Measurements from ENCODE around the gene SELENBP1. TPM values are rescaled to one million over a fixed set of nuclear protein-coding genes. Genes with fewer than 3 reads are reported as not detected.
A peak's percentile ranks its signal among the peaks of the same experiment; 100 is the strongest.

Gene SELENBP1
- total and polyA plus RNA-seq, 9 of the 15 experiments (the other 6 are each of a cell fraction or from before 2014, with no cell fraction given), result 25.8 to 81.2 (median 47.1) TPM

- TF ChIP-seq, protein P1, sequence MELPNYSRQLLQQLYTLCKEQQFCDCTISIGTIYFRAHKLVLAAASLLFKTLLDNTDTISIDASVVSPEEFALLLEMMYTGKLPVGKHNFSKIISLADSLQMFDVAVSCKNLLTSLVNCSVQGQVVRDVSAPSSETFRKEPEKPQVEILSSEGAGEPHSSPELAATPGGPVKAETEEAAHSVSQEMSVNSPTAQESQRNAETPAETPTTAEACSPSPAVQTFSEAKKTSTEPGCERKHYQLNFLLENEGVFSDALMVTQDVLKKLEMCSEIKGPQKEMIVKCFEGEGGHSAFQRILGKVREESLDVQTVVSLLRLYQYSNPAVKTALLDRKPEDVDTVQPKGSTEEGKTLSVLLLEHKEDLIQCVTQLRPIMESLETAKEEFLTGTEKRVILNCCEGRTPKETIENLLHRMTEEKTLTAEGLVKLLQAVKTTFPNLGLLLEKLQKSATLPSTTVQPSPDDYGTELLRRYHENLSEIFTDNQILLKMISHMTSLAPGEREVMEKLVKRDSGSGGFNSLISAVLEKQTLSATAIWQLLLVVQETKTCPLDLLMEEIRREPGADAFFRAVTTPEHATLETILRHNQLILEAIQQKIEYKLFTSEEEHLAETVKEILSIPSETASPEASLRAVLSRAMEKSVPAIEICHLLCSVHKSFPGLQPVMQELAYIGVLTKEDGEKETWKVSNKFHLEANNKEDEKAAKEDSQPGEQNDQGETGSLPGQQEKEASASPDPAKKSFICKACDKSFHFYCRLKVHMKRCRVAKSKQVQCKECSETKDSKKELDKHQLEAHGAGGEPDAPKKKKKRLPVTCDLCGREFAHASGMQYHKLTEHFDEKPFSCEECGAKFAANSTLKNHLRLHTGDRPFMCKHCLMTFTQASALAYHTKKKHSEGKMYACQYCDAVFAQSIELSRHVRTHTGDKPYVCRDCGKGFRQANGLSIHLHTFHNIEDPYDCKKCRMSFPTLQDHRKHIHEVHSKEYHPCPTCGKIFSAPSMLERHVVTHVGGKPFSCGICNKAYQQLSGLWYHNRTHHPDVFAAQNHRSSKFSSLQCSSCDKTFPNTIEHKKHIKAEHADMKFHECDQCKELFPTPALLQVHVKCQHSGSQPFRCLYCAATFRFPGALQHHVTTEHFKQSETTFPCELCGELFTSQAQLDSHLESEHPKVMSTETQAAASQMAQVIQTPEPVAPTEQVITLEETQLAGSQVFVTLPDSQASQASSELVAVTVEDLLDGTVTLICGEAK (IDR thresholded peaks at IDR 0.05), result 0 out of 2 replicates have a peak, but pooled peaks have one; percentile 18
- TF ChIP-seq, protein P1 (CRISPR knock-in tag; IDR thresholded peaks at IDR 0.05), result no peak
- TF ChIP-seq MAFF (IDR thresholded peaks at IDR 0.05; ENCODE audit: low read length), result 0 out of 2 replicates have a peak, but pooled peaks have one; percentile 0
- TF ChIP-seq ZNF717 (CRISPR knock-in tag; IDR thresholded peaks at IDR 0.05), result no peak
- TF ChIP-seq DMBX1 (CRISPR knock-in tag; IDR thresholded peaks at IDR 0.05; ENCODE audit: borderline replicate concordance), result 0 out of 2 replicates have a peak, but pooled peaks have one; percentile 44
- TF ChIP-seq, protein P2, sequence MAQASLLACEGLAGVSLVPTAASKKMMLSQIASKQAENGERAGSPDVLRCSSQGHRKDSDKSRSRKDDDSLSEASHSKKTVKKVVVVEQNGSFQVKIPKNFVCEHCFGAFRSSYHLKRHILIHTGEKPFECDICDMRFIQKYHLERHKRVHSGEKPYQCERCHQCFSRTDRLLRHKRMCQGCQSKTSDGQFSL (CRISPR knock-in tag; IDR thresholded peaks at IDR 0.05), result no peak; the same call in 1 of the 2 replicates
- TF ChIP-seq, protein P2 (tag; IDR thresholded peaks at IDR 0.05), result 0 out of 4 replicates have a peak, but pooled peaks of 1 of the 2 experiments have one; percentile 49
- TF ChIP-seq PREB (CRISPR knock-in tag; IDR thresholded peaks at IDR 0.05), result 0 out of 2 replicates have a peak, but pooled peaks have one; percentile 53
- TF ChIP-seq, protein P3, sequence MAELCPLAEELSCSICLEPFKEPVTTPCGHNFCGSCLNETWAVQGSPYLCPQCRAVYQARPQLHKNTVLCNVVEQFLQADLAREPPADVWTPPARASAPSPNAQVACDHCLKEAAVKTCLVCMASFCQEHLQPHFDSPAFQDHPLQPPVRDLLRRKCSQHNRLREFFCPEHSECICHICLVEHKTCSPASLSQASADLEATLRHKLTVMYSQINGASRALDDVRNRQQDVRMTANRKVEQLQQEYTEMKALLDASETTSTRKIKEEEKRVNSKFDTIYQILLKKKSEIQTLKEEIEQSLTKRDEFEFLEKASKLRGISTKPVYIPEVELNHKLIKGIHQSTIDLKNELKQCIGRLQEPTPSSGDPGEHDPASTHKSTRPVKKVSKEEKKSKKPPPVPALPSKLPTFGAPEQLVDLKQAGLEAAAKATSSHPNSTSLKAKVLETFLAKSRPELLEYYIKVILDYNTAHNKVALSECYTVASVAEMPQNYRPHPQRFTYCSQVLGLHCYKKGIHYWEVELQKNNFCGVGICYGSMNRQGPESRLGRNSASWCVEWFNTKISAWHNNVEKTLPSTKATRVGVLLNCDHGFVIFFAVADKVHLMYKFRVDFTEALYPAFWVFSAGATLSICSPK (IDR thresholded peaks at IDR 0.05; ENCODE audit: borderline replicate concordance), result no peak; the same call in 1 of the 2 replicates
- TF ChIP-seq RFX1 (IDR thresholded peaks at IDR 0.05), result no peak
- peak; percentile 50; the same call in 1 of the 2 replicates for TF ChIP-seq PHF8 (IDR thresholded peaks at IDR 0.05; ENCODE audit: borderline replicate concordance, low read length)
- 0 out of 2 replicates have a peak, but pooled peaks have one; percentile 25 for TF ChIP-seq ETV5 (CRISPR knock-in tag; IDR thresholded peaks at IDR 0.05; ENCODE audit: low read depth)
- no peak for TF ChIP-seq XRCC5 (IDR thresholded peaks at IDR 0.05; ENCODE audit: low read depth, low read length)
Measured at GRCh38 chr1:151327903-151328674, 44.4 kb downstream of the SELENBP1 start (continued).
